ENCODE data around the gene POLR3A.

POLR3A gene

GRCh38 chr10:77919713-77920108 is 109.6 kb downstream of the POLR3A start:
- TF ChIP-seq, protein P1, sequence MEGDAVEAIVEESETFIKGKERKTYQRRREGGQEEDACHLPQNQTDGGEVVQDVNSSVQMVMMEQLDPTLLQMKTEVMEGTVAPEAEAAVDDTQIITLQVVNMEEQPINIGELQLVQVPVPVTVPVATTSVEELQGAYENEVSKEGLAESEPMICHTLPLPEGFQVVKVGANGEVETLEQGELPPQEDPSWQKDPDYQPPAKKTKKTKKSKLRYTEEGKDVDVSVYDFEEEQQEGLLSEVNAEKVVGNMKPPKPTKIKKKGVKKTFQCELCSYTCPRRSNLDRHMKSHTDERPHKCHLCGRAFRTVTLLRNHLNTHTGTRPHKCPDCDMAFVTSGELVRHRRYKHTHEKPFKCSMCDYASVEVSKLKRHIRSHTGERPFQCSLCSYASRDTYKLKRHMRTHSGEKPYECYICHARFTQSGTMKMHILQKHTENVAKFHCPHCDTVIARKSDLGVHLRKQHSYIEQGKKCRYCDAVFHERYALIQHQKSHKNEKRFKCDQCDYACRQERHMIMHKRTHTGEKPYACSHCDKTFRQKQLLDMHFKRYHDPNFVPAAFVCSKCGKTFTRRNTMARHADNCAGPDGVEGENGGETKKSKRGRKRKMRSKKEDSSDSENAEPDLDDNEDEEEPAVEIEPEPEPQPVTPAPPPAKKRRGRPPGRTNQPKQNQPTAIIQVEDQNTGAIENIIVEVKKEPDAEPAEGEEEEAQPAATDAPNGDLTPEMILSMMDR (IDR thresholded peaks at IDR 0.05; ENCODE audit: control insufficient read depth, extremely low read depth, insufficient read depth) = no peak

More at GRCh38 chr10:77919713-77920108, 109.6 kb downstream of the POLR3A start:
- peak; percentile 34 for DNase-seq (ENCODE audit: low read depth)
- H3K4me3 ChIP-seq (ENCODE audit: low read depth, low read length) = no peak overlapping the region
